HL-60 (cell line): ENCODE results near the gene CSTF1.
A peak's percentile ranks its signal among the peaks of the same experiment; 100 is the strongest.

Experiments used
- DNase-seq, 2 experiments: peaks; one replicate each; pipeline ENCODE4 v3.0.0-alpha.2; 2010 to 2020; ENCODE audit warnings: low read depth in 1 of 2, low spot score in 1 of 2
- H3K27ac ChIP-seq: fragments of 250-450 bp; sonication (Bioruptor Pico); replicated peaks from 2 replicates; pipeline ENCODE4 v1.5.1; 2020; ENCODE audit warnings: mild to moderate bottlenecking, moderate library complexity
- H3K27me3 ChIP-seq: fragments of 250-450 bp; sonication (Bioruptor Pico); 2 replicates; pipeline ENCODE4 v1.5.1; 2021; ENCODE audit warnings: mild to moderate bottlenecking, moderate library complexity; ENCODE audit not compliant: insufficient read depth, poor library complexity, severe bottlenecking
- H3K4me3 ChIP-seq: replicated peaks from 2 replicates; pipeline ENCODE4 v1.5.1; 2011; ENCODE audit warnings: mild to moderate bottlenecking, control low read depth, low read length; ENCODE audit not compliant: insufficient read depth
- CTCF ChIP-seq: IDR thresholded peaks from one replicate; pipeline ENCODE4 v1.5.1; 2011; ENCODE audit warnings: low read length, control low read depth, inconsistent platforms; ENCODE audit not compliant: insufficient read depth
- GABPA ChIP-seq: IDR thresholded peaks from 2 replicates; pipeline ENCODE4 v1.6.1; 2012; ENCODE audit warnings: low read depth
- POLR2AphosphoS5 ChIP-seq: IDR thresholded peaks from 2 replicates; pipeline ENCODE4 v1.6.1; 2012; ENCODE audit warnings: low read depth
- REST ChIP-seq: IDR thresholded peaks from 2 replicates; pipeline ENCODE4 v1.6.1; 2012; ENCODE audit warnings: low read depth; ENCODE audit not compliant: insufficient replicate concordance
- SPI1 ChIP-seq: IDR thresholded peaks from 2 replicates; pipeline ENCODE4 v1.6.1; 2012; ENCODE audit warnings: low read depth, mild to moderate bottlenecking, borderline replicate concordance

CSTF1 gene

GRCh38 chr20:56420940-56421688, 28.7 kb downstream of the CSTF1 start:
- no peak for DNase-seq
- Histone ChIP-seq H3K27me3 (no peaks in the 10 kb centered on the region), H3K27ac (peak overlapping the region; percentile 47), H3K4me3 (no peak overlapping the region)
- TF ChIP-seq REST (no peak), SPI1 (no peak), GABPA (no peak)

GRCh38 chr20:56422076-56422823, 29.8 kb downstream of the CSTF1 start:
- TF ChIP-seq GABPA (no peak), SPI1 (peak; percentile 15; the same call in 1 of the 2 replicates)
- Histone ChIP-seq H3K4me3 (no peak overlapping the region), H3K27me3 (no peaks in the 10 kb centered on the region), H3K27ac (peak overlapping the region; percentile 34)
- DNase-seq = peak in 1 of 2 experiments; percentile 45

GRCh38 chr20:56422824-56423189, 30.4 kb downstream of the CSTF1 start:
- Histone ChIP-seq H3K27ac (peak overlapping the region; percentile 34), H3K4me3 (no peak overlapping the region), H3K27me3 (no peaks in the 10 kb centered on the region)
- DNase-seq = no peak
- TF ChIP-seq GABPA (no peak), POLR2AphosphoS5 (no peak), CTCF (no peak), REST (no peak), SPI1 (no peak)

GRCh38 chr20:56423211-56423610, 30.8 kb downstream of the CSTF1 start:
- no peak overlapping the region for H3K4me3 ChIP-seq
- H3K27ac ChIP-seq = peak overlapping the region; percentile 34
- TF ChIP-seq POLR2AphosphoS5 = no peak
- DNase-seq = no peak
- H3K27me3 ChIP-seq = no peaks in the 10 kb centered on the region

- H3K27ac ChIP-seq = no peak overlapping the region
- no peaks in the 10 kb centered on the region for H3K27me3 ChIP-seq
- TF ChIP-seq CTCF = no peak
- no peak for TF ChIP-seq POLR2AphosphoS5
- no peak for TF ChIP-seq REST
- no peak for TF ChIP-seq SPI1
- no peak for TF ChIP-seq GABPA
- no peak for DNase-seq
- no peak overlapping the region for H3K4me3 ChIP-seq
Measured at GRCh38 chr20:56423886-56424285, 31.4 kb downstream of the CSTF1 start.
